NCI-H345 treated with DMSO at 0.1 percent for 48 hours (cell line): ENCODE data around the gene DAP.
"Not testable (repeated sequence)": the region's sequence is repeated elsewhere in the genome, so short reads cannot be mapped to it uniquely, and the experiment has no call there.

Experiments used
- DNase-seq: peaks from one replicate; lab custom pipeline; 2025; ENCODE audit not compliant: unreplicated experiment; lab: John Stamatoyannopoulos, UW

Gene DAP

GRCh38 chr5:10674582-10674981 lies 86.5 kb downstream of the DAP start:
- DNase-seq = no peak

- DNase-seq = no peak
These were observed 86.9 kb downstream of the DAP start for GRCh38 chr5:10674096-10674495.

- no peak for DNase-seq
These were observed 87.6 kb downstream of the DAP start for GRCh38 chr5:10673407-10673806.

GRCh38 chr5:10673017-10673389 lies 88.0 kb downstream of the DAP start:
- no peak for DNase-seq

- no peak for DNase-seq
These were observed 88.7 kb downstream of the DAP start for GRCh38 chr5:10672146-10673016.

- DNase-seq = no peak
These were observed 89.7 kb downstream of the DAP start for GRCh38 chr5:10671041-10672008.

GRCh38 chr5:10669983-10670382 lies 91.1 kb downstream of the DAP start:
- no peak for DNase-seq

- DNase-seq = no peak
These were observed 92.3 kb downstream of the DAP start for GRCh38 chr5:10668697-10669096.

GRCh38 chr5:10667431-10668057 lies 93.5 kb downstream of the DAP start:
- DNase-seq = no peak

GRCh38 chr5:10666531-10667299 lies 94.3 kb downstream of the DAP start:
- no peak for DNase-seq

- no peak for DNase-seq
These were observed 95.2 kb downstream of the DAP start for GRCh38 chr5:10665799-10666198.

- DNase-seq = not testable (repeated sequence)
These were observed 96.8 kb downstream of the DAP start for GRCh38 chr5:10664180-10664769.

GRCh38 chr5:10663489-10664179 lies 97.4 kb downstream of the DAP start:
- no peak for DNase-seq

- DNase-seq = no peak
These were observed 98.2 kb downstream of the DAP start for GRCh38 chr5:10662661-10663488.

GRCh38 chr5:10662083-10662482 lies 99.0 kb downstream of the DAP start:
- no peak for DNase-seq

GRCh38 chr5:10661401-10661800 lies 99.6 kb downstream of the DAP start:
- DNase-seq = no peak

- no peak for DNase-seq
These were observed 100.2 kb downstream of the DAP start for GRCh38 chr5:10660720-10661387.

- no peak for DNase-seq
These were observed 100.9 kb downstream of the DAP start for GRCh38 chr5:10660135-10660534.
